Measurements from ENCODE around the gene APBA1.

APBA1 gene

GRCh38 chr9:69671879-69672595 lies at the start of gene APBA1:
Gene APBA1 (minus strand): TSS chr9:69672371.
- peak; percentile 43 for DNase-seq

- DNase-seq: no peak
These were observed 47.8 kb upstream of the APBA1 start for GRCh38 chr9:69719983-69720382.

GRCh38 chr9:69719367-69719766 lies 47.2 kb upstream of the APBA1 start:
- no peak for DNase-seq

GRCh38 chr9:69718218-69718617 lies 46.0 kb upstream of the APBA1 start:
- DNase-seq: no peak

- no peak for DNase-seq
These were observed 43.7 kb upstream of the APBA1 start for GRCh38 chr9:69715825-69716224.

- DNase-seq: no peak
These were observed 42.9 kb upstream of the APBA1 start for GRCh38 chr9:69715096-69715495.

GRCh38 chr9:69697475-69697874 lies 25.3 kb upstream of the APBA1 start:
- DNase-seq: no peak

- DNase-seq: no peak
These were observed 24.6 kb upstream of the APBA1 start for GRCh38 chr9:69696802-69697201.

GRCh38 chr9:69689991-69690538 lies 17.9 kb upstream of the APBA1 start:
- no peak for DNase-seq

GRCh38 chr9:69683927-69684326 lies 11.8 kb upstream of the APBA1 start:
- no peak for DNase-seq

- no peak for DNase-seq
These were observed 6.8 kb upstream of the APBA1 start for GRCh38 chr9:69678843-69679538.

- DNase-seq: no peak
These were observed 5.8 kb upstream of the APBA1 start for GRCh38 chr9:69677931-69678330.

GRCh38 chr9:69675563-69675962 lies 3.4 kb upstream of the APBA1 start:
- DNase-seq: no peak

GRCh38 chr9:69674716-69675438 lies 2.7 kb upstream of the APBA1 start:
- no peak for DNase-seq

GRCh38 chr9:69674112-69674685 lies 2.0 kb upstream of the APBA1 start:
- no peak for DNase-seq

- DNase-seq: no peak
These were observed 1.1 kb upstream of the APBA1 start for GRCh38 chr9:69673311-69673640.

- DNase-seq: peak; percentile 78
These were observed 582 bp upstream of the APBA1 start for GRCh38 chr9:69672596-69673310.

- DNase-seq: no peak
These were observed 776 bp downstream of the APBA1 start for GRCh38 chr9:69671311-69671878.

GRCh38 chr9:69667306-69667705 lies 4.9 kb downstream of the APBA1 start:
- no peak for DNase-seq

- no peak for DNase-seq
These were observed 11.9 kb downstream of the APBA1 start for GRCh38 chr9:69660304-69660703.

GRCh38 chr9:69658987-69659675 lies 13.0 kb downstream of the APBA1 start:
- DNase-seq: peak; percentile 11

GRCh38 chr9:69657269-69657668 lies 14.9 kb downstream of the APBA1 start:
- DNase-seq: no peak

Measured in NCI-H2227 treated with DMSO at 0.1 percent for 48 hours (cell line).